C4-2B (cell line): Measurements from ENCODE around the gene KLHL17.

Source experiments
- ZFX ChIP-seq: fragments of 450-650 bp; IDR thresholded peaks from 2 replicates; pipeline ENCODE4 v1.6.1; 2017
- TF ChIP-seq, protein P1 (sequence below): fragments of 450-650 bp; conservative IDR thresholded peaks from 2 replicates; pipeline ENCODE4 v1.5.1; 2017; ENCODE audit warnings: mild to moderate bottlenecking

DNA sequence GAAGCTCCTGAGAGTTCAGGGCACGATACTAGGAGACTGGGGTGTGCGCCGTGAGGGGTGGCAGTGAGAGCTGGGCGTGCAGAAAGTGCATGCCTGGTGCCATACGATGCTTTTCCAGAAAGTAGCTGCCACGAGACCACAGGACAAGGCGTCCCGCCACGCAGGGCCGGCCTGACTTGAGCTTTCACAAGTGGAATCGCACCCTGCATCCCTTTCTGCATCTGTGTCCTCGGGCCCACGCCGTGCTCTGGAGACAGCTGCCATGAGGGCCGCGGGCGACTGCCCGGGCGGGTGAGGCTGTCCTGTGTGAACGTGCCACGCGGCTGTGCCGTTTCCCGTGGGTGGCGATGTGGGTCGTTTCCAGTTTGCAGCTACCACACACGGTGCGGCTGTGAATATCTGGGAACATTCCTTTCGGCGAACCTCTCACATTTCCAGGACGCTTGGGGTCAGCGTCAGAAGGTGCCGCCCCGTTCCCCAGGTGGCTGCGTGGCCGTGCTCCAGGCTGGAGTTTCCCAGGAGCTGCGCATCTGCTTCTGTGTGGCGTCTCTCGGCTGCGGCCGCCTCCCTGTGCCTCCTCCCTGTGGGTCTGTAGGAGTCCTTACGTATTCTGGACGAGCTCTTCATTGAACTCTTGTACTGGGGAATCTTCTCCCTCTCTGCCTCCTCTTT lies 22.5 kb downstream of the KLHL17 start:
- TF ChIP-seq, protein P1, sequence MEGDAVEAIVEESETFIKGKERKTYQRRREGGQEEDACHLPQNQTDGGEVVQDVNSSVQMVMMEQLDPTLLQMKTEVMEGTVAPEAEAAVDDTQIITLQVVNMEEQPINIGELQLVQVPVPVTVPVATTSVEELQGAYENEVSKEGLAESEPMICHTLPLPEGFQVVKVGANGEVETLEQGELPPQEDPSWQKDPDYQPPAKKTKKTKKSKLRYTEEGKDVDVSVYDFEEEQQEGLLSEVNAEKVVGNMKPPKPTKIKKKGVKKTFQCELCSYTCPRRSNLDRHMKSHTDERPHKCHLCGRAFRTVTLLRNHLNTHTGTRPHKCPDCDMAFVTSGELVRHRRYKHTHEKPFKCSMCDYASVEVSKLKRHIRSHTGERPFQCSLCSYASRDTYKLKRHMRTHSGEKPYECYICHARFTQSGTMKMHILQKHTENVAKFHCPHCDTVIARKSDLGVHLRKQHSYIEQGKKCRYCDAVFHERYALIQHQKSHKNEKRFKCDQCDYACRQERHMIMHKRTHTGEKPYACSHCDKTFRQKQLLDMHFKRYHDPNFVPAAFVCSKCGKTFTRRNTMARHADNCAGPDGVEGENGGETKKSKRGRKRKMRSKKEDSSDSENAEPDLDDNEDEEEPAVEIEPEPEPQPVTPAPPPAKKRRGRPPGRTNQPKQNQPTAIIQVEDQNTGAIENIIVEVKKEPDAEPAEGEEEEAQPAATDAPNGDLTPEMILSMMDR = no peak
- TF ChIP-seq ZFX = no peak
